Keratinocyte (primary cell): ENCODE results near the gene PRR11.

Source experiments
- CTCF ChIP-seq, 3 experiments: IDR thresholded peaks in 1 of 3; conservative IDR thresholded peaks in 1 of 3; optimal IDR thresholded peaks in 1 of 3; 2 replicates in 2 of 3; 3 replicates in 1 of 3; pipeline versions ENCODE3 to v1.5.1; 2011; ENCODE audit warnings: low read length in 3 of 3, mild to moderate bottlenecking in 3 of 3, moderate library complexity in 2 of 3, control low read depth in 1 of 3, inconsistent platforms in 1 of 3; ENCODE audit not compliant: insufficient read depth in 2 of 3; ENCODE audit errors: extremely low read depth in 1 of 3
- EZH2 ChIP-seq: IDR thresholded peaks from one replicate; pipeline ENCODE4 v1.6.1; 2012; ENCODE audit warnings: inconsistent platforms, mild to moderate bottlenecking, low read length, moderate library complexity

GRCh38 chr17:59110973-59111372 is 44.6 kb upstream of the PRR11 start:
- TF ChIP-seq CTCF (optimal IDR thresholded peaks at IDR 0.05 in 1 of 3, IDR thresholded peaks at IDR 0.05 in 1 of 3, conservative IDR thresholded peaks at IDR 0.05 in 1 of 3; ENCODE audit: extremely low read depth in 1 of 3, insufficient read depth in 2 of 3, low read length in 3 of 3): no peak
- no peak for TF ChIP-seq EZH2
